WTC11 (cell line): ENCODE measurements around the gene ASTN2. TPM values are rescaled to one million over a fixed set of nuclear protein-coding genes. Genes with fewer than 3 reads are reported as not detected.

Experiments used
- ATAC-seq: fragments of 200-7000 bp; cut with Tn5 transposase; 2 replicates; pipeline ENCODE4 v1.10.0; 2021; ENCODE audit warnings: mild to moderate bottlenecking, moderate library complexity
- CTCF ChIA-PET: fragments of 300-600 bp; sonication (Branson Sonifier 250); formaldehyde crosslinking; loops from one replicate; lab custom pipeline; 2021; ENCODE audit warnings: antibody characterized with exemption; lab: Charles Lee
- POLR2A ChIA-PET: fragments of 350-600 bp; sonication (Branson Sonifier 250); formaldehyde crosslinking; loops from one replicate; lab custom pipeline; 2021; ENCODE audit warnings: antibody characterized with exemption; lab: Charles Lee
- DNase-seq: peaks from one replicate; pipeline ENCODE4 v3.0.0; 2021; ENCODE audit warnings: low spot score
- H3K27ac Mint-ChIP-seq: 2 replicates; pipeline ENCODE4 v1.8.0; 2021; ENCODE audit warnings: mixed read lengths
- H3K27me3 Mint-ChIP-seq: 2 replicates; pipeline ENCODE4 v1.8.0; 2021; ENCODE audit warnings: low read depth, mild to moderate bottlenecking, moderate library complexity, mixed read lengths
- H3K36me3 Mint-ChIP-seq: 2 replicates; pipeline ENCODE4 v1.8.0; 2021; ENCODE audit warnings: mixed read lengths
- H3K4me1 Mint-ChIP-seq: 2 replicates; pipeline ENCODE4 v1.8.0; 2022; ENCODE audit warnings: mixed read lengths
- H3K4me3 Mint-ChIP-seq: 2 replicates; pipeline ENCODE4 v1.8.0; 2021; ENCODE audit warnings: mild to moderate bottlenecking, moderate library complexity, mixed read lengths
- H3K9me3 Mint-ChIP-seq: 2 replicates; pipeline ENCODE4 v1.8.0; 2021; ENCODE audit warnings: mixed read lengths
- ATF1 ChIP-seq: sonication (generic); formaldehyde crosslinking; IDR thresholded peaks from 2 replicates; pipeline ENCODE4 v1.8.1; 2023; ENCODE audit warnings: mild to moderate bottlenecking, moderate library complexity, missing genetic modification reagents
- ELF4 ChIP-seq: sonication (generic); formaldehyde crosslinking; IDR thresholded peaks from 2 replicates; pipeline ENCODE4 v1.8.1; 2022; ENCODE audit warnings: low read depth, mild to moderate bottlenecking, moderate library complexity, missing genetic modification reagents
- FOXP1 ChIP-seq: sonication (generic); formaldehyde crosslinking; IDR thresholded peaks from 2 replicates; pipeline ENCODE4 v1.8.0; 2022; ENCODE audit warnings: missing genetic modification reagents, mild to moderate bottlenecking, moderate library complexity, borderline replicate concordance
- GTF2I ChIP-seq: fragments of 250-450 bp; sonication (Bioruptor Pico); conservative IDR thresholded peaks from 2 replicates; pipeline ENCODE4 v1.4.0; 2021; ENCODE audit warnings: mild to moderate bottlenecking
- JAZF1 ChIP-seq: fragments of 250-450 bp; sonication (Bioruptor Pico); IDR thresholded peaks from 2 replicates; pipeline ENCODE4 v1.9.0; 2021; ENCODE audit warnings: moderate library complexity, mild to moderate bottlenecking, inconsistent platforms
- RELA ChIP-seq: sonication (generic); formaldehyde crosslinking; IDR thresholded peaks from 2 replicates; pipeline ENCODE4 v1.8.1; 2022; ENCODE audit warnings: missing genetic modification reagents, mild to moderate bottlenecking, borderline replicate concordance
- ZNF219 ChIP-seq: sonication (generic); formaldehyde crosslinking; IDR thresholded peaks from 2 replicates; pipeline ENCODE4 v1.8.0; 2023; ENCODE audit warnings: missing genetic modification reagents, mild to moderate bottlenecking, borderline replicate concordance
- ZNF232 ChIP-seq: sonication (generic); formaldehyde crosslinking; IDR thresholded peaks from 2 replicates; pipeline ENCODE4 v1.8.0; 2022; ENCODE audit warnings: mild to moderate bottlenecking, missing genetic modification reagents
- ZNF396 ChIP-seq: fragments of 250-450 bp; sonication (Bioruptor Pico); IDR thresholded peaks from 2 replicates; pipeline ENCODE4 v1.8.0; 2021; ENCODE audit warnings: mild to moderate bottlenecking, moderate library complexity, borderline replicate concordance
- ZNF423 ChIP-seq: fragments of 250-450 bp; sonication (Bioruptor Pico); IDR thresholded peaks from 2 replicates; pipeline ENCODE4 v2.1.2; 2022; ENCODE audit warnings: mild to moderate bottlenecking, moderate library complexity
- total RNA-seq: library from RNA; stranded (reverse); gene quantifications from 3 replicates; pipeline ENCODE4 v1.2.3, GENCODE V29; 2021
- TF ChIP-seq, protein P1 (sequence below): sonication (generic); formaldehyde crosslinking; IDR thresholded peaks from 2 replicates; pipeline ENCODE4 v1.8.0; 2022; ENCODE audit warnings: missing genetic modification reagents
- TF ChIP-seq, protein P2 (sequence below): sonication (generic); formaldehyde crosslinking; IDR thresholded peaks from 2 replicates; pipeline ENCODE4 v1.8.1; 2022; ENCODE audit warnings: low read depth, mild to moderate bottlenecking, moderate library complexity, missing genetic modification reagents, borderline replicate concordance
- TF ChIP-seq, protein P3 (sequence below): fragments of 250-450 bp; sonication (Bioruptor Pico); IDR thresholded peaks from 2 replicates; pipeline ENCODE4 v1.9.0; 2021; ENCODE audit warnings: mild to moderate bottlenecking
- TF ChIP-seq, protein P4 (sequence below): sonication (generic); formaldehyde crosslinking; IDR thresholded peaks from 2 replicates; pipeline ENCODE4 v1.8.1; 2023; ENCODE audit warnings: mild to moderate bottlenecking, missing genetic modification reagents, borderline replicate concordance
- TF ChIP-seq, protein P5 (sequence below): sonication (generic); formaldehyde crosslinking; IDR thresholded peaks from 2 replicates; pipeline ENCODE4 v1.8.1; 2022; ENCODE audit warnings: missing genetic modification reagents, borderline replicate concordance
- TF ChIP-seq, protein P6 (sequence below): fragments of 250-450 bp; sonication (Bioruptor Pico); IDR thresholded peaks from 2 replicates; pipeline ENCODE4 v2.1.2; 2022; ENCODE audit warnings: mild to moderate bottlenecking, moderate library complexity
- TF ChIP-seq, protein P7 (sequence below): sonication (generic); formaldehyde crosslinking; IDR thresholded peaks from 2 replicates; pipeline ENCODE4 v1.8.1; 2023; ENCODE audit warnings: mild to moderate bottlenecking, missing genetic modification reagents, moderate library complexity
- TF ChIP-seq, protein P8 (sequence below): sonication (generic); formaldehyde crosslinking; IDR thresholded peaks from 2 replicates; pipeline ENCODE4 v1.8.1; 2022; ENCODE audit warnings: mild to moderate bottlenecking, moderate library complexity, missing genetic modification reagents

Gene ASTN2
- total RNA-seq, 1 experiment from 2014 or later: 16.2 TPM

DNA sequence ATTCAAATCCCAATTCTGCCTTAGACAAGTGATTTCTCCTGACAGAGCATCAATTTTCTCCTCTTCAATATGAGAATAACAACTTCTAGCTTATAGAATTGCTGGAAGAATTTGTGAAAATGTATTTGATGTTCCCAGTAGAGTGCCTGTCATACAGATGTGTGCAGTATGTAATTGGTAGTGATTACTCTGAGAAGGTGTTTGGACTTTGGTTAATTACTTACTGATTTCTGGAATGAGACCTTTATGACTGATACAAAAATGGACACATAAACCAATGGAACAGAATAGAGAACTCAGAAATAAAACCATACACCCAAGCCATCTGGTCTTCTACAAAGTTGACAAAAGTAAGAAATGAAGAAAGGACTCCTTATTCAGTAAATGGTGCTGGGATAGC lies 829.7 kb downstream of the ASTN2 start:
- Mint-ChIP-seq H3K4me3 (no peak overlapping the region), H3K27me3 (no peaks in the 10 kb centered on the region), H3K27ac (no peak overlapping the region), H3K9me3 (peaks cover 20% of the 10 kb centered on the region), H3K36me3 (0 out of 2 replicates have a peak, but pooled peaks cover 10% of the 10 kb centered on the region), H3K4me1 (peaks cover 15% of the 10 kb centered on the region)
- POLR2A ChIA-PET: no interaction called here
- ATAC-seq (no peak), DNase-seq (no peak)
- CTCF ChIA-PET: interaction anchor here (0.6 kb wide), 1 partner anchor 114 kb away, joined by 3 read pairs; no protein-coding TSS in a partner anchor
- TF ChIP-seq FOXP1 (CRISPR knock-in tag) (no peak), ZNF219 (no peak), ELF4 (CRISPR knock-in tag) (no peak), ZNF232 (no peak), JAZF1 (CRISPR knock-in tag) (no peak), GTF2I (CRISPR knock-in tag) (no peak), ATF1 (no peak), RELA (CRISPR knock-in tag) (no peak), ZNF423 (CRISPR knock-in tag) (no peak), ZNF396 (CRISPR knock-in tag) (no peak)
- TF ChIP-seq, protein P1, sequence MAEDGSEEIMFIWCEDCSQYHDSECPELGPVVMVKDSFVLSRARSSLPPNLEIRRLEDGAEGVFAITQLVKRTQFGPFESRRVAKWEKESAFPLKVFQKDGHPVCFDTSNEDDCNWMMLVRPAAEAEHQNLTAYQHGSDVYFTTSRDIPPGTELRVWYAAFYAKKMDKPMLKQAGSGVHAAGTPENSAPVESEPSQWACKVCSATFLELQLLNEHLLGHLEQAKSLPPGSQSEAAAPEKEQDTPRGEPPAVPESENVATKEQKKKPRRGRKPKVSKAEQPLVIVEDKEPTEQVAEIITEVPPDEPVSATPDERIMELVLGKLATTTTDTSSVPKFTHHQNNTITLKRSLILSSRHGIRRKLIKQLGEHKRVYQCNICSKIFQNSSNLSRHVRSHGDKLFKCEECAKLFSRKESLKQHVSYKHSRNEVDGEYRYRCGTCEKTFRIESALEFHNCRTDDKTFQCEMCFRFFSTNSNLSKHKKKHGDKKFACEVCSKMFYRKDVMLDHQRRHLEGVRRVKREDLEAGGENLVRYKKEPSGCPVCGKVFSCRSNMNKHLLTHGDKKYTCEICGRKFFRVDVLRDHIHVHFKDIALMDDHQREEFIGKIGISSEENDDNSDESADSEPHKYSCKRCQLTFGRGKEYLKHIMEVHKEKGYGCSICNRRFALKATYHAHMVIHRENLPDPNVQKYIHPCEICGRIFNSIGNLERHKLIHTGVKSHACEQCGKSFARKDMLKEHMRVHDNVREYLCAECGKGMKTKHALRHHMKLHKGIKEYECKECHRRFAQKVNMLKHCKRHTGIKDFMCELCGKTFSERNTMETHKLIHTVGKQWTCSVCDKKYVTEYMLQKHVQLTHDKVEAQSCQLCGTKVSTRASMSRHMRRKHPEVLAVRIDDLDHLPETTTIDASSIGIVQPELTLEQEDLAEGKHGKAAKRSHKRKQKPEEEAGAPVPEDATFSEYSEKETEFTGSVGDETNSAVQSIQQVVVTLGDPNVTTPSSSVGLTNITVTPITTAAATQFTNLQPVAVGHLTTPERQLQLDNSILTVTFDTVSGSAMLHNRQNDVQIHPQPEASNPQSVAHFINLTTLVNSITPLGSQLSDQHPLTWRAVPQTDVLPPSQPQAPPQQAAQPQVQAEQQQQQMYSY (CRISPR knock-in tag): no peak
- TF ChIP-seq, protein P2, sequence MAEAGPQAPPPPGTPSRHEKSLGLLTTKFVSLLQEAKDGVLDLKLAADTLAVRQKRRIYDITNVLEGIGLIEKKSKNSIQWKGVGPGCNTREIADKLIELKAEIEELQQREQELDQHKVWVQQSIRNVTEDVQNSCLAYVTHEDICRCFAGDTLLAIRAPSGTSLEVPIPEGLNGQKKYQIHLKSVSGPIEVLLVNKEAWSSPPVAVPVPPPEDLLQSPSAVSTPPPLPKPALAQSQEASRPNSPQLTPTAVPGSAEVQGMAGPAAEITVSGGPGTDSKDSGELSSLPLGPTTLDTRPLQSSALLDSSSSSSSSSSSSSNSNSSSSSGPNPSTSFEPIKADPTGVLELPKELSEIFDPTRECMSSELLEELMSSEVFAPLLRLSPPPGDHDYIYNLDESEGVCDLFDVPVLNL (CRISPR knock-in tag): no peak
- TF ChIP-seq, protein P3, sequence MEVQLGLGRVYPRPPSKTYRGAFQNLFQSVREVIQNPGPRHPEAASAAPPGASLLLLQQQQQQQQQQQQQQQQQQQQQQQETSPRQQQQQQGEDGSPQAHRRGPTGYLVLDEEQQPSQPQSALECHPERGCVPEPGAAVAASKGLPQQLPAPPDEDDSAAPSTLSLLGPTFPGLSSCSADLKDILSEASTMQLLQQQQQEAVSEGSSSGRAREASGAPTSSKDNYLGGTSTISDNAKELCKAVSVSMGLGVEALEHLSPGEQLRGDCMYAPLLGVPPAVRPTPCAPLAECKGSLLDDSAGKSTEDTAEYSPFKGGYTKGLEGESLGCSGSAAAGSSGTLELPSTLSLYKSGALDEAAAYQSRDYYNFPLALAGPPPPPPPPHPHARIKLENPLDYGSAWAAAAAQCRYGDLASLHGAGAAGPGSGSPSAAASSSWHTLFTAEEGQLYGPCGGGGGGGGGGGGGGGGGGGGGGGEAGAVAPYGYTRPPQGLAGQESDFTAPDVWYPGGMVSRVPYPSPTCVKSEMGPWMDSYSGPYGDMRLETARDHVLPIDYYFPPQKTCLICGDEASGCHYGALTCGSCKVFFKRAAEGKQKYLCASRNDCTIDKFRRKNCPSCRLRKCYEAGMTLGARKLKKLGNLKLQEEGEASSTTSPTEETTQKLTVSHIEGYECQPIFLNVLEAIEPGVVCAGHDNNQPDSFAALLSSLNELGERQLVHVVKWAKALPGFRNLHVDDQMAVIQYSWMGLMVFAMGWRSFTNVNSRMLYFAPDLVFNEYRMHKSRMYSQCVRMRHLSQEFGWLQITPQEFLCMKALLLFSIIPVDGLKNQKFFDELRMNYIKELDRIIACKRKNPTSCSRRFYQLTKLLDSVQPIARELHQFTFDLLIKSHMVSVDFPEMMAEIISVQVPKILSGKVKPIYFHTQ (CRISPR knock-in tag): no peak
- TF ChIP-seq, protein P4, sequence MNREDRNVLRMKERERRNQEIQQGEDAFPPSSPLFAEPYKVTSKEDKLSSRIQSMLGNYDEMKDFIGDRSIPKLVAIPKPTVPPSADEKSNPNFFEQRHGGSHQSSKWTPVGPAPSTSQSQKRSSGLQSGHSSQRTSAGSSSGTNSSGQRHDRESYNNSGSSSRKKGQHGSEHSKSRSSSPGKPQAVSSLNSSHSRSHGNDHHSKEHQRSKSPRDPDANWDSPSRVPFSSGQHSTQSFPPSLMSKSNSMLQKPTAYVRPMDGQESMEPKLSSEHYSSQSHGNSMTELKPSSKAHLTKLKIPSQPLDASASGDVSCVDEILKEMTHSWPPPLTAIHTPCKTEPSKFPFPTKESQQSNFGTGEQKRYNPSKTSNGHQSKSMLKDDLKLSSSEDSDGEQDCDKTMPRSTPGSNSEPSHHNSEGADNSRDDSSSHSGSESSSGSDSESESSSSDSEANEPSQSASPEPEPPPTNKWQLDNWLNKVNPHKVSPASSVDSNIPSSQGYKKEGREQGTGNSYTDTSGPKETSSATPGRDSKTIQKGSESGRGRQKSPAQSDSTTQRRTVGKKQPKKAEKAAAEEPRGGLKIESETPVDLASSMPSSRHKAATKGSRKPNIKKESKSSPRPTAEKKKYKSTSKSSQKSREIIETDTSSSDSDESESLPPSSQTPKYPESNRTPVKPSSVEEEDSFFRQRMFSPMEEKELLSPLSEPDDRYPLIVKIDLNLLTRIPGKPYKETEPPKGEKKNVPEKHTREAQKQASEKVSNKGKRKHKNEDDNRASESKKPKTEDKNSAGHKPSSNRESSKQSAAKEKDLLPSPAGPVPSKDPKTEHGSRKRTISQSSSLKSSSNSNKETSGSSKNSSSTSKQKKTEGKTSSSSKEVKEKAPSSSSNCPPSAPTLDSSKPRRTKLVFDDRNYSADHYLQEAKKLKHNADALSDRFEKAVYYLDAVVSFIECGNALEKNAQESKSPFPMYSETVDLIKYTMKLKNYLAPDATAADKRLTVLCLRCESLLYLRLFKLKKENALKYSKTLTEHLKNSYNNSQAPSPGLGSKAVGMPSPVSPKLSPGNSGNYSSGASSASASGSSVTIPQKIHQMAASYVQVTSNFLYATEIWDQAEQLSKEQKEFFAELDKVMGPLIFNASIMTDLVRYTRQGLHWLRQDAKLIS (CRISPR knock-in tag): no peak
- TF ChIP-seq, protein P5, sequence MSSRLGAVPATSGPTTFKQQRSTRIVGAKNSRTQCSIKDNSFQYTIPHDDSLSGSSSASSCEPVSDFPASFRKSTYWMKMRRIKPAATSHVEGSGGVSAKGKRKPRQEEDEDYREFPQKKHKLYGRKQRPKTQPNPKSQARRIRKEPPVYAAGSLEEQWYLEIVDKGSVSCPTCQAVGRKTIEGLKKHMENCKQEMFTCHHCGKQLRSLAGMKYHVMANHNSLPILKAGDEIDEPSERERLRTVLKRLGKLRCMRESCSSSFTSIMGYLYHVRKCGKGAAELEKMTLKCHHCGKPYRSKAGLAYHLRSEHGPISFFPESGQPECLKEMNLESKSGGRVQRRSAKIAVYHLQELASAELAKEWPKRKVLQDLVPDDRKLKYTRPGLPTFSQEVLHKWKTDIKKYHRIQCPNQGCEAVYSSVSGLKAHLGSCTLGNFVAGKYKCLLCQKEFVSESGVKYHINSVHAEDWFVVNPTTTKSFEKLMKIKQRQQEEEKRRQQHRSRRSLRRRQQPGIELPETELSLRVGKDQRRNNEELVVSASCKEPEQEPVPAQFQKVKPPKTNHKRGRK (CRISPR knock-in tag): no peak
- TF ChIP-seq, protein P6, sequence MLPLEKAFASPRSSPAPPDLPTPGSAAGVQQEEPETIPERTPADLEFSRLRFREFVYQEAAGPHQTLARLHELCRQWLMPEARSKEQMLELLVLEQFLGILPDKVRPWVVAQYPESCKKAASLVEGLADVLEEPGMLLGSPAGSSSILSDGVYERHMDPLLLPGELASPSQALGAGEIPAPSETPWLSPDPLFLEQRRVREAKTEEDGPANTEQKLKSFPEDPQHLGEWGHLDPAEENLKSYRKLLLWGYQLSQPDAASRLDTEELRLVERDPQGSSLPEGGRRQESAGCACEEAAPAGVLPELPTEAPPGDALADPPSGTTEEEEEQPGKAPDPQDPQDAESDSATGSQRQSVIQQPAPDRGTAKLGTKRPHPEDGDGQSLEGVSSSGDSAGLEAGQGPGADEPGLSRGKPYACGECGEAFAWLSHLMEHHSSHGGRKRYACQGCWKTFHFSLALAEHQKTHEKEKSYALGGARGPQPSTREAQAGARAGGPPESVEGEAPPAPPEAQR (CRISPR knock-in tag): no peak
- TF ChIP-seq, protein P7, sequence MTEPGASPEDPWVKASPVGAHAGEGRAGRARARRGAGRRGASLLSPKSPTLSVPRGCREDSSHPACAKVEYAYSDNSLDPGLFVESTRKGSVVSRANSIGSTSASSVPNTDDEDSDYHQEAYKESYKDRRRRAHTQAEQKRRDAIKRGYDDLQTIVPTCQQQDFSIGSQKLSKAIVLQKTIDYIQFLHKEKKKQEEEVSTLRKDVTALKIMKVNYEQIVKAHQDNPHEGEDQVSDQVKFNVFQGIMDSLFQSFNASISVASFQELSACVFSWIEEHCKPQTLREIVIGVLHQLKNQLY (CRISPR knock-in tag): no peak
- TF ChIP-seq, protein P8, sequence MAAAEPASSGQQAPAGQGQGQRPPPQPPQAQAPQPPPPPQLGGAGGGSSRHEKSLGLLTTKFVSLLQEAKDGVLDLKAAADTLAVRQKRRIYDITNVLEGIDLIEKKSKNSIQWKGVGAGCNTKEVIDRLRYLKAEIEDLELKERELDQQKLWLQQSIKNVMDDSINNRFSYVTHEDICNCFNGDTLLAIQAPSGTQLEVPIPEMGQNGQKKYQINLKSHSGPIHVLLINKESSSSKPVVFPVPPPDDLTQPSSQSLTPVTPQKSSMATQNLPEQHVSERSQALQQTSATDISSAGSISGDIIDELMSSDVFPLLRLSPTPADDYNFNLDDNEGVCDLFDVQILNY: no peak
